ENCODE measurements around the gene RNF31.

Gene RNF31

GRCh38 chr14:24117179-24117578 lies 30.1 kb upstream of the RNF31 start:
- Histone ChIP-seq H3K9me3 (replicated peaks in 1 of 2; ENCODE audit: control insufficient read depth in 2 of 2, insufficient read depth in 1 of 2, low read depth in 1 of 2, low read length in 2 of 2) (no peaks in the 10 kb centered on the region), H3K23ac (ENCODE audit: low read depth, low read length, poor library complexity) (no peak overlapping the region), H4K91ac (ENCODE audit: low read depth, low read length, poor library complexity) (no peak overlapping the region), H3K27me3 (ENCODE audit: control insufficient read depth in 3 of 3, insufficient read depth in 3 of 3, low read depth in 1 of 3, low read length in 3 of 3) (no peaks in the 10 kb centered on the region), H3K36me3 (replicated peaks in 1 of 2; ENCODE audit: control insufficient read depth in 2 of 2, insufficient read depth in 2 of 2, low read length in 2 of 2) (peaks cover 21 to 57% of the 10 kb centered on the region in 2 donors), H3K4me2 (ENCODE audit: insufficient read depth, low read length, poor library complexity, severe bottlenecking) (no peak overlapping the region), H3K4me1 (ENCODE audit: control insufficient read depth in 2 of 2, insufficient read depth in 1 of 2, low read depth in 1 of 2, low read length in 2 of 2) (peaks cover 4 to 8% of the 10 kb centered on the region in 2 donors), H3K14ac (ENCODE audit: low read length) (no peak overlapping the region), H3K27ac (replicated peaks; ENCODE audit: low read length) (no peak overlapping the region), H3K9ac (ENCODE audit: low read depth, low read length, poor library complexity) (no peak overlapping the region), H2AK5ac (ENCODE audit: low read depth, low read length) (no peak overlapping the region), H2AFZ (ENCODE audit: low read length) (no peak overlapping the region), H3K18ac (ENCODE audit: low read length) (no peak overlapping the region), H2BK15ac (ENCODE audit: low read length) (no peak overlapping the region), H3K4me3 (ENCODE audit: low read length in 2 of 2) (no peak overlapping the region), H3K4ac (ENCODE audit: low read length) (no peak overlapping the region), H2BK120ac (ENCODE audit: low read depth, low read length) (no peak overlapping the region), H4K8ac (ENCODE audit: low read depth, low read length) (no peak overlapping the region), H2BK5ac (ENCODE audit: low read length) (no peak overlapping the region), H2BK12ac (ENCODE audit: low read length) (no peak overlapping the region), H3K79me1 (ENCODE audit: low read depth, low read length) (no peaks in the 10 kb centered on the region)
- WGBS, 2 donors (ENCODE audit: extremely low coverage in 2 of 2, insufficient read length in 2 of 2, insufficient replicate concordance in 1 of 2) = no CpG with 5 or more reads among the region's 6 CpGs
- DNase-seq (ENCODE audit: low spot score) = no peak

GRCh38 chr14:24119691-24120090 lies 27.6 kb upstream of the RNF31 start:
- no peak overlapping the region for H4K91ac ChIP-seq (ENCODE audit: low read depth, low read length, poor library complexity)
- H3K4me3 ChIP-seq (ENCODE audit: low read length in 2 of 2) = no peak overlapping the region
- no peak overlapping the region for H2BK15ac ChIP-seq (ENCODE audit: low read length)
- H3K4me2 ChIP-seq (ENCODE audit: insufficient read depth, low read length, poor library complexity, severe bottlenecking) = no peak overlapping the region
- no peak overlapping the region for H3K14ac ChIP-seq (ENCODE audit: low read length)
- no peak overlapping the region for H3K27ac ChIP-seq (replicated peaks; ENCODE audit: low read length)
- H2BK12ac ChIP-seq (ENCODE audit: low read length) = no peak overlapping the region
- H3K36me3 ChIP-seq (replicated peaks in 1 of 2; ENCODE audit: control insufficient read depth in 2 of 2, insufficient read depth in 2 of 2, low read length in 2 of 2) = peaks cover 30 to 73% of the 10 kb centered on the region in 2 donors
- no peak overlapping the region for H3K9ac ChIP-seq (ENCODE audit: low read depth, low read length, poor library complexity)
- H3K4ac ChIP-seq (ENCODE audit: low read length) = no peak overlapping the region
- H2BK120ac ChIP-seq (ENCODE audit: low read depth, low read length) = no peak overlapping the region
- no peak for DNase-seq (ENCODE audit: low spot score)
- no peak overlapping the region for H2AK5ac ChIP-seq (ENCODE audit: low read depth, low read length)
- no peak overlapping the region for H3K23ac ChIP-seq (ENCODE audit: low read depth, low read length, poor library complexity)
- no peak overlapping the region for H4K8ac ChIP-seq (ENCODE audit: low read depth, low read length)
- peaks cover 4 to 8% of the 10 kb centered on the region in 2 donors for H3K4me1 ChIP-seq (ENCODE audit: control insufficient read depth in 2 of 2, insufficient read depth in 1 of 2, low read depth in 1 of 2, low read length in 2 of 2)
- no peak overlapping the region for H2AFZ ChIP-seq (ENCODE audit: low read length)
- no peak overlapping the region for H3K18ac ChIP-seq (ENCODE audit: low read length)
- no peaks in the 10 kb centered on the region for H3K27me3 ChIP-seq (ENCODE audit: control insufficient read depth in 3 of 3, insufficient read depth in 3 of 3, low read depth in 1 of 3, low read length in 3 of 3)
- no peaks in the 10 kb centered on the region for H3K9me3 ChIP-seq (replicated peaks in 1 of 2; ENCODE audit: control insufficient read depth in 2 of 2, insufficient read depth in 1 of 2, low read depth in 1 of 2, low read length in 2 of 2)
- no peak overlapping the region for H2BK5ac ChIP-seq (ENCODE audit: low read length)
- H3K79me1 ChIP-seq (ENCODE audit: low read depth, low read length) = no peaks in the 10 kb centered on the region
- WGBS, 2 donors (ENCODE audit: extremely low coverage in 2 of 2, insufficient read length in 2 of 2, insufficient replicate concordance in 1 of 2) = no CpG with 5 or more reads among the region's 6 CpGs

- H3K36me3 ChIP-seq (replicated peaks in 1 of 2; ENCODE audit: control insufficient read depth in 2 of 2, insufficient read depth in 2 of 2, low read length in 2 of 2) = peaks cover 30 to 70% of the 10 kb centered on the region in 2 donors
- DNase-seq (ENCODE audit: low spot score) = no peak
- WGBS, 2 donors (ENCODE audit: extremely low coverage in 2 of 2, insufficient read length in 2 of 2, insufficient replicate concordance in 1 of 2) = no CpG with 5 or more reads among the region's 8 CpGs
Observed at GRCh38 chr14:24121210-24121609, 26.1 kb upstream of the RNF31 start.

GRCh38 chr14:24122416-24122815 lies 24.9 kb upstream of the RNF31 start:
- WGBS, 2 donors (ENCODE audit: extremely low coverage in 2 of 2, insufficient read length in 2 of 2, insufficient replicate concordance in 1 of 2) = no CpG with 5 or more reads among the region's 4 CpGs
- H2AK5ac ChIP-seq (ENCODE audit: low read depth, low read length) = no peak overlapping the region
- DNase-seq (ENCODE audit: low spot score) = no peak

More at GRCh38 chr14:24121210-24121609, 26.1 kb upstream of the RNF31 start:
- H3K23ac ChIP-seq (ENCODE audit: low read depth, low read length, poor library complexity) = no peak overlapping the region
- H4K8ac ChIP-seq (ENCODE audit: low read depth, low read length) = no peak overlapping the region
- H3K4me3 ChIP-seq (ENCODE audit: low read length in 2 of 2) = no peak overlapping the region
- no peak overlapping the region for H3K4ac ChIP-seq (ENCODE audit: low read length)
- no peak overlapping the region for H3K27ac ChIP-seq (replicated peaks; ENCODE audit: low read length)
- no peak overlapping the region for H3K9ac ChIP-seq (ENCODE audit: low read depth, low read length, poor library complexity)
- H3K18ac ChIP-seq (ENCODE audit: low read length) = no peak overlapping the region
- H3K79me1 ChIP-seq (ENCODE audit: low read depth, low read length) = no peaks in the 10 kb centered on the region
- H3K14ac ChIP-seq (ENCODE audit: low read length) = no peak overlapping the region
- no peaks in the 10 kb centered on the region for H3K4me1 ChIP-seq (ENCODE audit: control insufficient read depth in 2 of 2, insufficient read depth in 1 of 2, low read depth in 1 of 2, low read length in 2 of 2)
- no peak overlapping the region for H2BK15ac ChIP-seq (ENCODE audit: low read length)
- no peak overlapping the region for H2AK5ac ChIP-seq (ENCODE audit: low read depth, low read length)
- H3K9me3 ChIP-seq (replicated peaks in 1 of 2; ENCODE audit: control insufficient read depth in 2 of 2, insufficient read depth in 1 of 2, low read depth in 1 of 2, low read length in 2 of 2) = no peaks in the 10 kb centered on the region
- H3K4me2 ChIP-seq (ENCODE audit: insufficient read depth, low read length, poor library complexity, severe bottlenecking) = no peak overlapping the region
- H2BK120ac ChIP-seq (ENCODE audit: low read depth, low read length) = no peak overlapping the region
- no peak overlapping the region for H2AFZ ChIP-seq (ENCODE audit: low read length)
- no peak overlapping the region for H2BK5ac ChIP-seq (ENCODE audit: low read length)
- no peak overlapping the region for H4K91ac ChIP-seq (ENCODE audit: low read depth, low read length, poor library complexity)
- no peak overlapping the region for H2BK12ac ChIP-seq (ENCODE audit: low read length)
- H3K27me3 ChIP-seq (ENCODE audit: control insufficient read depth in 3 of 3, insufficient read depth in 3 of 3, low read depth in 1 of 3, low read length in 3 of 3) = no peaks in the 10 kb centered on the region

More at GRCh38 chr14:24122416-24122815, 24.9 kb upstream of the RNF31 start:
- no peaks in the 10 kb centered on the region for H3K9me3 ChIP-seq (replicated peaks in 1 of 2; ENCODE audit: control insufficient read depth in 2 of 2, insufficient read depth in 1 of 2, low read depth in 1 of 2, low read length in 2 of 2)
- no peaks in the 10 kb centered on the region for H3K4me1 ChIP-seq (ENCODE audit: control insufficient read depth in 2 of 2, insufficient read depth in 1 of 2, low read depth in 1 of 2, low read length in 2 of 2)
- H3K27ac ChIP-seq (replicated peaks; ENCODE audit: low read length) = no peak overlapping the region
- H2BK12ac ChIP-seq (ENCODE audit: low read length) = no peak overlapping the region
- no peak overlapping the region for H4K91ac ChIP-seq (ENCODE audit: low read depth, low read length, poor library complexity)
- H2BK5ac ChIP-seq (ENCODE audit: low read length) = no peak overlapping the region
- H4K8ac ChIP-seq (ENCODE audit: low read depth, low read length) = no peak overlapping the region
- H3K18ac ChIP-seq (ENCODE audit: low read length) = no peak overlapping the region
- H3K4me2 ChIP-seq (ENCODE audit: insufficient read depth, low read length, poor library complexity, severe bottlenecking) = no peak overlapping the region
- H2AFZ ChIP-seq (ENCODE audit: low read length) = no peak overlapping the region
- peaks cover 30 to 57% of the 10 kb centered on the region in 2 donors for H3K36me3 ChIP-seq (replicated peaks in 1 of 2; ENCODE audit: control insufficient read depth in 2 of 2, insufficient read depth in 2 of 2, low read length in 2 of 2)
- no peaks in the 10 kb centered on the region for H3K79me1 ChIP-seq (ENCODE audit: low read depth, low read length)
- H3K4me3 ChIP-seq (ENCODE audit: low read length in 2 of 2) = no peak overlapping the region
- H3K23ac ChIP-seq (ENCODE audit: low read depth, low read length, poor library complexity) = no peak overlapping the region
- no peaks in the 10 kb centered on the region for H3K27me3 ChIP-seq (ENCODE audit: control insufficient read depth in 3 of 3, insufficient read depth in 3 of 3, low read depth in 1 of 3, low read length in 3 of 3)
- H3K4ac ChIP-seq (ENCODE audit: low read length) = no peak overlapping the region
- H2BK15ac ChIP-seq (ENCODE audit: low read length) = no peak overlapping the region
- H3K14ac ChIP-seq (ENCODE audit: low read length) = no peak overlapping the region
- H3K9ac ChIP-seq (ENCODE audit: low read depth, low read length, poor library complexity) = no peak overlapping the region
- no peak overlapping the region for H2BK120ac ChIP-seq (ENCODE audit: low read depth, low read length)

Data from neuronal stem cell (in vitro differentiated cells).